ENCODE data around the gene PPEF1.
"Not testable (repeated sequence)": the region's sequence is repeated elsewhere in the genome, so short reads cannot be mapped to it uniquely, and the experiment has no call there.

PPEF1 gene

GRCh38 chrX:18797141-18797540 is 89.7 kb downstream of the PPEF1 start:
- H3K9me3 Mint-ChIP-seq, result no peaks in the 10 kb centered on the region
- no peaks in the 10 kb centered on the region for H3K27me3 Mint-ChIP-seq
- no peak overlapping the region for H3K27ac Mint-ChIP-seq
- no peak for DNase-seq (ENCODE audit: low spot score in 2 of 2)
- no peak for ATAC-seq (ENCODE audit: low read depth)
- H3K4me1 Mint-ChIP-seq, result no peaks in the 10 kb centered on the region
- H3K4me3 Mint-ChIP-seq, result no peak overlapping the region
- H3K36me3 Mint-ChIP-seq, result no peaks in the 10 kb centered on the region

- H3K36me3 Mint-ChIP-seq, result no peaks in the 10 kb centered on the region
- H3K9me3 Mint-ChIP-seq, result no peaks in the 10 kb centered on the region
- ATAC-seq (ENCODE audit: low read depth) (no peak), DNase-seq (ENCODE audit: low spot score in 2 of 2) (no peak)
- H3K4me1 Mint-ChIP-seq, result no peaks in the 10 kb centered on the region
- H3K4me3 Mint-ChIP-seq, result no peak overlapping the region
- no peaks in the 10 kb centered on the region for H3K27me3 Mint-ChIP-seq
- no peak overlapping the region for H3K27ac Mint-ChIP-seq
Observed at GRCh38 chrX:18799911-18800310, 92.5 kb downstream of the PPEF1 start.

GRCh38 chrX:18809641-18810040 is 102.2 kb downstream of the PPEF1 start:
- Mint-ChIP-seq H3K9me3 (no peaks in the 10 kb centered on the region), H3K4me1 (no peaks in the 10 kb centered on the region), H3K36me3 (no peaks in the 10 kb centered on the region), H3K4me3 (no peak overlapping the region), H3K27ac (no peak overlapping the region), H3K27me3 (no peaks in the 10 kb centered on the region)
- DNase-seq (ENCODE audit: low spot score in 2 of 2) (no peak), ATAC-seq (ENCODE audit: low read depth) (no peak)

GRCh38 chrX:18810416-18810815 is 103.0 kb downstream of the PPEF1 start:
- Mint-ChIP-seq H3K9me3 (no peaks in the 10 kb centered on the region), H3K36me3 (no peaks in the 10 kb centered on the region), H3K27ac (no peak overlapping the region), H3K4me3 (no peak overlapping the region), H3K27me3 (no peaks in the 10 kb centered on the region), H3K4me1 (no peaks in the 10 kb centered on the region)
- DNase-seq (ENCODE audit: low spot score in 2 of 2) (no peak), ATAC-seq (ENCODE audit: low read depth) (no peak)

GRCh38 chrX:18825375-18825774 is 117.9 kb downstream of the PPEF1 start:
- H3K27me3 Mint-ChIP-seq, result no peaks in the 10 kb centered on the region
- H3K36me3 Mint-ChIP-seq, result no peaks in the 10 kb centered on the region

GRCh38 chrX:18828832-18829404 is 121.5 kb downstream of the PPEF1 start:
- H3K4me1 Mint-ChIP-seq, result no peaks in the 10 kb centered on the region

More at GRCh38 chrX:18825375-18825774, 117.9 kb downstream of the PPEF1 start:
- H3K4me3 Mint-ChIP-seq, result no peak overlapping the region
- DNase-seq (ENCODE audit: low spot score in 2 of 2) (no peak), ATAC-seq (ENCODE audit: low read depth) (no peak)
- H3K9me3 Mint-ChIP-seq, result no peaks in the 10 kb centered on the region
- H3K27ac Mint-ChIP-seq, result peak overlapping the region; percentile 40
- H3K4me1 Mint-ChIP-seq, result no peaks in the 10 kb centered on the region

GRCh38 chrX:18833071-18833731 is 125.8 kb downstream of the PPEF1 start:
- no peaks in the 10 kb centered on the region for H3K36me3 Mint-ChIP-seq
- H3K27ac Mint-ChIP-seq, result no peak overlapping the region
- no peaks in the 10 kb centered on the region for H3K4me1 Mint-ChIP-seq
- no peaks in the 10 kb centered on the region for H3K27me3 Mint-ChIP-seq
- no peak overlapping the region for H3K4me3 Mint-ChIP-seq
- ATAC-seq (ENCODE audit: low read depth) (no peak), DNase-seq (ENCODE audit: low spot score in 2 of 2) (no peak)
- no peaks in the 10 kb centered on the region for H3K9me3 Mint-ChIP-seq

More at GRCh38 chrX:18828832-18829404, 121.5 kb downstream of the PPEF1 start:
- Mint-ChIP-seq H3K4me3 (no peak overlapping the region), H3K27me3 (no peaks in the 10 kb centered on the region), H3K36me3 (no peaks in the 10 kb centered on the region), H3K27ac (no peak overlapping the region), H3K9me3 (no peaks in the 10 kb centered on the region)
- no peak for ATAC-seq (ENCODE audit: low read depth)
- DNase-seq (ENCODE audit: low spot score in 2 of 2), result no peak

- not testable (repeated sequence) for H3K4me3 Mint-ChIP-seq; H3K27ac Mint-ChIP-seq; H3K36me3 Mint-ChIP-seq; H3K9me3 Mint-ChIP-seq; DNase-seq (ENCODE audit: low spot score in 2 of 2); ATAC-seq (ENCODE audit: low read depth); H3K27me3 Mint-ChIP-seq; H3K4me1 Mint-ChIP-seq
Observed at GRCh38 chrX:18847901-18848300, 140.5 kb downstream of the PPEF1 start.

- Mint-ChIP-seq H3K27me3 (no peaks in the 10 kb centered on the region), H3K9me3 (peaks cover 2% of the 10 kb centered on the region), H3K4me3 (no peak overlapping the region), H3K27ac (no peak overlapping the region), H3K4me1 (peaks cover 7% of the 10 kb centered on the region), H3K36me3 (no peaks in the 10 kb centered on the region)
- DNase-seq (ENCODE audit: low spot score in 2 of 2) (no peak), ATAC-seq (ENCODE audit: low read depth) (no peak)
Observed at GRCh38 chrX:18855919-18856644, 148.6 kb downstream of the PPEF1 start.

GRCh38 chrX:18856645-18856997 is 149.2 kb downstream of the PPEF1 start:
- H3K27me3 Mint-ChIP-seq, result no peaks in the 10 kb centered on the region
- no peaks in the 10 kb centered on the region for H3K36me3 Mint-ChIP-seq
- DNase-seq (ENCODE audit: low spot score in 2 of 2), result no peak
- H3K4me1 Mint-ChIP-seq, result peaks cover 4% of the 10 kb centered on the region
- H3K4me3 Mint-ChIP-seq, result no peak overlapping the region
- ATAC-seq (ENCODE audit: low read depth), result no peak
- H3K27ac Mint-ChIP-seq, result no peak overlapping the region
- peaks cover 2% of the 10 kb centered on the region for H3K9me3 Mint-ChIP-seq

- ATAC-seq (ENCODE audit: low read depth), result no peak
- H3K27me3 Mint-ChIP-seq, result no peaks in the 10 kb centered on the region
- no peak for DNase-seq (ENCODE audit: low spot score in 2 of 2)
- H3K36me3 Mint-ChIP-seq, result no peaks in the 10 kb centered on the region
- no peak overlapping the region for H3K27ac Mint-ChIP-seq
- no peak overlapping the region for H3K4me3 Mint-ChIP-seq
- peaks cover 2% of the 10 kb centered on the region for H3K9me3 Mint-ChIP-seq
- H3K4me1 Mint-ChIP-seq, result no peaks in the 10 kb centered on the region
Observed at GRCh38 chrX:18861511-18861910, 154.1 kb downstream of the PPEF1 start.

- Mint-ChIP-seq H3K36me3 (no peaks in the 10 kb centered on the region), H3K9me3 (no peaks in the 10 kb centered on the region), H3K4me1 (no peaks in the 10 kb centered on the region), H3K27me3 (no peaks in the 10 kb centered on the region), H3K27ac (no peak overlapping the region), H3K4me3 (no peak overlapping the region)
- ATAC-seq (ENCODE audit: low read depth) (no peak), DNase-seq (ENCODE audit: low spot score in 2 of 2) (no peak)
Observed at GRCh38 chrX:18864390-18864920, 157.0 kb downstream of the PPEF1 start.

- H3K27ac Mint-ChIP-seq, result no peak overlapping the region
- DNase-seq (ENCODE audit: low spot score in 2 of 2) (no peak), ATAC-seq (ENCODE audit: low read depth) (no peak)
- peak overlapping the region; percentile 22 for H3K4me3 Mint-ChIP-seq
- peaks cover 2% of the 10 kb centered on the region for H3K9me3 Mint-ChIP-seq
- H3K4me1 Mint-ChIP-seq, result no peaks in the 10 kb centered on the region
- no peaks in the 10 kb centered on the region for H3K27me3 Mint-ChIP-seq
- H3K36me3 Mint-ChIP-seq, result no peaks in the 10 kb centered on the region
Observed at GRCh38 chrX:18871161-18871890, 163.9 kb downstream of the PPEF1 start.

- DNase-seq (ENCODE audit: low spot score in 2 of 2) (no peak), ATAC-seq (ENCODE audit: low read depth) (no peak)
- Mint-ChIP-seq H3K36me3 (no peaks in the 10 kb centered on the region), H3K27ac (no peak overlapping the region), H3K4me1 (no peaks in the 10 kb centered on the region), H3K4me3 (no peak overlapping the region), H3K9me3 (peaks cover 2% of the 10 kb centered on the region), H3K27me3 (no peaks in the 10 kb centered on the region)
Observed at GRCh38 chrX:18871970-18872369, 164.5 kb downstream of the PPEF1 start.
